Skeletal muscle tissue (tissue), 4 donors: ENCODE results near the gene CNNM3. TPM values are rescaled to one million over a fixed set of nuclear protein-coding genes. Genes with fewer than 3 reads are reported as not detected.

Experiments
- H3K27ac ChIP-seq: one replicate; pipeline ENCODE4 v1.7.0; 2013; ENCODE audit warnings: mild to moderate bottlenecking, low read depth, low read length, inconsistent platforms
- H3K27me3 ChIP-seq, 3 donors: one replicate each; pipeline ENCODE4 v1.7.0; 2013; ENCODE audit warnings: low read length in 3 of 3; ENCODE audit not compliant: control insufficient read depth in 3 of 3, insufficient read depth in 3 of 3
- H3K36me3 ChIP-seq, 3 donors: one replicate each; pipeline ENCODE4 v1.7.0; 2013; ENCODE audit warnings: low read length in 3 of 3; ENCODE audit not compliant: control insufficient read depth in 3 of 3, insufficient read depth in 3 of 3
- H3K4me1 ChIP-seq, 3 donors: one replicate each; pipeline ENCODE4 v1.7.0; 2013; ENCODE audit warnings: low read length in 3 of 3, mild to moderate bottlenecking in 3 of 3; ENCODE audit not compliant: control insufficient read depth in 3 of 3, insufficient read depth in 3 of 3
- H3K4me3 ChIP-seq, 3 donors: one replicate each; pipeline ENCODE4 v1.7.0; 2013; ENCODE audit warnings: low read length in 3 of 3
- H3K9ac ChIP-seq, 3 donors: one replicate each; pipeline ENCODE4 v1.7.0; 2013; ENCODE audit warnings: low read length in 3 of 3, mild to moderate bottlenecking in 3 of 3, moderate library complexity in 2 of 3, low read depth in 1 of 3
- H3K9me3 ChIP-seq, 3 donors: one replicate each; pipeline ENCODE4 v1.7.0; 2013; ENCODE audit warnings: low read length in 3 of 3; ENCODE audit not compliant: control insufficient read depth in 3 of 3
- total RNA-seq: library from RNA; depleted of rRNA; stranded (reverse); fragments of >200 nt; gene quantifications from one replicate; pipeline ENCODE4 v1.2.3, GENCODE V29; 2014
- donor health status: Osteomylitis.

Gene CNNM3
- total RNA-seq, 1 donor from 2014 or later, result 4.2 TPM

DNA sequence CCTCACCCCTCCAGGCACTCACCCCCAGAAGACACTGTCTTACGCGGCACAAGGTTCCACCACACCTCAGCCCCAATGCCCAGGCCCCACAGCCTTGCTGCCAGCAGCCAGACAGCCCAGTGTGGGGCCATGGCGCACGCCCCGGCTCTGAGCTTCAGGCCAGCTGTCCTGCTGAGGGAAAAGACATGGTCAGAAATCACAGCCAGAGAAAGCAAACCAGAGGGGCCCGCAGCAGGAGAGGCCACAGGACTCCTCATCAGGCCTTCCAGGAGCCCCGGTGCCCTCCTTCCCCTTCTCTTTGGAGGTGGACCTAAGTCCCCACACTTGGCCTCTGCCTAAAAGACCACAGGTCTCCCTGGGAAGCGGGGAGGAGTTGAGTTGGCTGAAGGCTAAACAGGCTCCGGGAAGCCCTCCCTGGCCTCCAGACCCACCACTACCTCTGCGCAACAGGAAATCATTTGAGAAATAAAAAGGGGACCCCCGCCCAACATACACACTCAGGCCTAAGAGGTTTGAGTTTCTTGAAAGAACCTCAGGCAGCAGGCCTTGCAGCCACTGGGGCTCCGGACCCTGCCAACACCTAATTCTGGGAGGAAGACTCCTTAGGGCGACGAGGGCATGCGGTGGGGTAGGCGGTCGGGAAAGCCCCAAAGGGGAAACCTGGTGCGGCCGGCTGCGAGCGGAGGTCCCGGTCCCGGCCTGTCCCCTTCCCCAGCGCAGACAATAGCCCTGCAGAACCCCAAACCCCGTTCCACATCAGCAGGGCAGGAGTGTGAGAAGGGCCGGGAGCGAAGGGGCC lies 51.9 kb downstream of the CNNM3 start:
- peaks cover 35 to 40% (median 39%) of the 10 kb centered on the region in 3 donors for H3K36me3 ChIP-seq
- H3K27ac ChIP-seq, result peak overlapping the region; percentile 89
- H3K9me3 ChIP-seq, result no peaks in the 10 kb centered on the region
- H3K4me1 ChIP-seq, result peaks cover 33 to 37% (median 36%) of the 10 kb centered on the region in 3 donors
- no peaks in the 10 kb centered on the region for H3K27me3 ChIP-seq
- peak overlapping the region; percentile 71 to 80 (median 71) for H3K4me3 ChIP-seq
- H3K9ac ChIP-seq, result peak overlapping the region; percentile 80 to 83 (median 83)

DNA sequence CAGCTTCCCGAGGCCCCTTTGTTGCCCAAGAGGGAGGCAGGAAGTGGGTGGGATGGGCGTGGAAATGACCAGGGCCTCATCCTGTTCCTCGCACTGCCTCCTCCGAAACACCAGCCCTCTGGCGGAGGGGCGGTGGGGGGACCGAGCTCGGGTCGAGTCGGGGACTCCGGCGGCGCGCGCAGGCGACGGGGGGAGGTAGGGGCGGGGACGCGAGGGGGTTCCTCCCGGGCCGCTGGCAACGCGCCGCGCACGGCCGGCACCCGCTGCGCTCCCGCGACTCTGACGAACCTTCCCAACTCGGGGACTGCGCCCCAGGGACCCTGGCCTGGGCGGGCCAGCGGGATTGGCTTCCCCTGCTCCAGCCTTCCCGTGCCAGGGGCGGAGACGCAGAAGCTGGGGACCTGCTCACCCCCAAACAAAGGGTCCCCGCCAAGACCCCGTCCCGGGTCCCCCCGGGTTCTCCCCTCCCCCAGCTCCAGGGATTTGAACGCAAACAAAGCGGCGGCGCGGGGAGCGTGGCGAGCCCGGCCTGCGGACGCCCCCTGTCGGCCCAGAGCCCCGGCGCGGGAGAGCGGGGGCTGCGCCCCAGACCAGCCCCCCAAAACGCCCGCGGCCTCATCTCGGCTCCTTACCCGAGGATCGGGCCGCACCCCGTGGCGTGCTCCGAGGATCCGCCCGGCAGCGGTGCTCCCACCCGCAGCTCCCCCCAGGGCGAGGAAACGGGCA lies 52.6 kb downstream of the CNNM3 start:
- H3K27me3 ChIP-seq, result no peaks in the 10 kb centered on the region
- H3K4me1 ChIP-seq, result peaks cover 36 to 42% (median 42%) of the 10 kb centered on the region in 3 donors
- H3K4me3 ChIP-seq, result peak overlapping the region; percentile 71 to 80 (median 71)
- peak overlapping the region; percentile 80 to 83 (median 83) for H3K9ac ChIP-seq
- H3K9me3 ChIP-seq, result no peaks in the 10 kb centered on the region
- H3K27ac ChIP-seq, result peak overlapping the region; percentile 89
- peaks cover 29 to 33% (median 31%) of the 10 kb centered on the region in 3 donors for H3K36me3 ChIP-seq

DNA sequence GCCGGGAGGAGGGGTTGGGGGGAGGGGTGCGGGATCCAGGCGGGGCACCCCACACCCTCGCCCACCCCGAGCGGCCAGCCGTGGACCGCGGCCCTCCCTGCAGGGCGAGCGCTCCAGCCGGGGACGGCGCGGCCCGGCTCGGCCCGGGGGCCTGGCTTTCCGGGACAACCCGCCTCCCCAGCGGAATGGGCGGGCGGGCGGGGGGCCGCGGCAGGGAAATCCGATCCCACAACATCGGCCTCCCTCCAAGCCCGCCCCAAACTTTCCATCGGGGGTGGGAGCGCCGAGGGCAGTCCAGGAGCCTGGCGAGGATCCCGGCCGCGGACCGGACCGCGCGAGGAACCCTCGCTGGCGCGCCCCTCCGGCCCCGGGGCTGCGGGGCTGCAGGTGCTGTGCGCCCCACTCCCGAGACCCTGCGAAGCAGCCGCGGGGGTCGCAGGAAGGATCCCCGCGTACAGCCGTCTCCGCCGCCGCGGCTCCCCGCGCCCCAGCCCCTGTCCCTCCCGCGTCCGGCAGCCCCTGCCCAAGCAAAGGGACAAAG lies 53.3 kb downstream of the CNNM3 start:
- H3K9me3 ChIP-seq, result no peaks in the 10 kb centered on the region
- H3K36me3 ChIP-seq, result peaks cover 23 to 26% (median 25%) of the 10 kb centered on the region in 3 donors
- no peaks in the 10 kb centered on the region for H3K27me3 ChIP-seq
- peak overlapping the region; percentile 80 to 83 (median 83) for H3K9ac ChIP-seq
- peaks cover 43 to 48% (median 47%) of the 10 kb centered on the region in 3 donors for H3K4me1 ChIP-seq
- peak overlapping the region; percentile 71 to 80 (median 71) for H3K4me3 ChIP-seq
- H3K27ac ChIP-seq, result peak overlapping the region; percentile 89

- peaks cover 47 to 52% (median 48%) of the 10 kb centered on the region in 3 donors for H3K4me1 ChIP-seq
- peak within 1 kb of the TSS; percentile 80 to 83 (median 83) for H3K9ac ChIP-seq
- peaks cover 16 to 20% (median 18%) of the 10 kb centered on the region in 3 donors for H3K36me3 ChIP-seq
- peak within 1 kb of the TSS; percentile 89 for H3K27ac ChIP-seq
- H3K9me3 ChIP-seq, result no peaks in the 10 kb centered on the region
- H3K27me3 ChIP-seq, result no peaks in the 10 kb centered on the region
- H3K4me3 ChIP-seq, result peak within 1 kb of the TSS; percentile 71 to 80 (median 71)
These were observed 54.0 kb downstream of the CNNM3 start, which contains the start of gene SEMA4C for GRCh38 chr2:96869822-96870625. TSS of gene SEMA4C (minus strand) at chr2:96870080. CDS start at chr2:96867886, 2,194 bp downstream.

GRCh38 chr2:96870626-96871255 lies 54.7 kb downstream of the CNNM3 start:
- Histone ChIP-seq H3K36me3 (peaks cover 9 to 12% (median 11%) of the 10 kb centered on the region in 3 donors), H3K27me3 (no peaks in the 10 kb centered on the region), H3K4me1 (peaks cover 47 to 50% (median 48%) of the 10 kb centered on the region in 3 donors), H3K9ac (peak overlapping the region; percentile 57 to 83 (median 82)), H3K9me3 (no peaks in the 10 kb centered on the region), H3K27ac (peak overlapping the region; percentile 82), H3K4me3 (peak overlapping the region; percentile 54 to 80 (median 71))

GRCh38 chr2:96872591-96873349 lies 56.7 kb downstream of the CNNM3 start:
- Histone ChIP-seq H3K4me1 (peaks cover 29 to 31% (median 31%) of the 10 kb centered on the region in 3 donors), H3K27me3 (no peaks in the 10 kb centered on the region), H3K36me3 (no peaks in the 10 kb centered on the region), H3K27ac (no peak overlapping the region), H3K4me3 (no peak overlapping the region), H3K9me3 (no peaks in the 10 kb centered on the region), H3K9ac (no peak overlapping the region)

DNA sequence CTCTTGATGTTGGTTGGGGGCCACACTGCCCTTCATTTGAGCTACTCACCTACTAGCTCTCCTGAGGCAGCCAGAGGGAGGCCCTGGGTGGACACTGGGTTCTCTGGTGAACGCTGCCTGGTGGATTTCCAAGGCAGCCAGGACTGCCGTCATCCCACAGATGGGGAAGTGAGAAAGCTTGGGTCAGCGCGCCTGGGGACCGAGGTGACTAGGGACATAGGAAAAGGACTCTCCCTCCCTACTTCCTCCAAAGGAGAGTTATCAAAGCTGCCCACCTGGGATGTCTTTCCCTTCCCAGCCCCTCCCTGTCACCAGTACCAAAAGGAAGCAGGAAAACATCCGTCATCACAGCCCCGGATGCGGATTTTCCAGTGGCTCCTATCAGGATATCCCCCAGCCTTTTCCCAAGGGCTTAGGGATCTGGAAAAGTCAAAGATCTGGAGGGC lies 57.6 kb downstream of the CNNM3 start:
- no peak overlapping the region for H3K4me3 ChIP-seq

GRCh38 chr2:96874198-96874831 lies 58.2 kb downstream of the CNNM3 start:
- Histone ChIP-seq H3K4me1 (peaks cover 22 to 28% (median 25%) of the 10 kb centered on the region in 3 donors), H3K36me3 (no peaks in the 10 kb centered on the region), H3K9ac (peak overlapping the region in 2 of 3 donors; percentile 14 to 57), H3K27me3 (no peaks in the 10 kb centered on the region), H3K27ac (peak overlapping the region; percentile 25), H3K9me3 (no peaks in the 10 kb centered on the region), H3K4me3 (peak overlapping the region in 1 of 3 donors; percentile 22)

More for the DNA sequence above, 57.6 kb downstream of the CNNM3 start:
- Histone ChIP-seq H3K27me3 (no peaks in the 10 kb centered on the region), H3K27ac (peak overlapping the region; percentile 25), H3K9ac (peak overlapping the region in 2 of 3 donors; percentile 14 to 57), H3K36me3 (no peaks in the 10 kb centered on the region), H3K9me3 (no peaks in the 10 kb centered on the region), H3K4me1 (peaks cover 22 to 28% (median 25%) of the 10 kb centered on the region in 3 donors)
